NCI-H187 treated with DMSO at 0.1 percent for 48 hours (cell line): ENCODE results near the gene ATP2A2.
"Not testable (repeated sequence)": the region's sequence is repeated elsewhere in the genome, so short reads cannot be mapped to it uniquely, and the experiment has no call there.

Experiments
- DNase-seq: peaks from one replicate; lab custom pipeline; 2025; lab: John Stamatoyannopoulos, UW

The ATP2A2 gene

DNA sequence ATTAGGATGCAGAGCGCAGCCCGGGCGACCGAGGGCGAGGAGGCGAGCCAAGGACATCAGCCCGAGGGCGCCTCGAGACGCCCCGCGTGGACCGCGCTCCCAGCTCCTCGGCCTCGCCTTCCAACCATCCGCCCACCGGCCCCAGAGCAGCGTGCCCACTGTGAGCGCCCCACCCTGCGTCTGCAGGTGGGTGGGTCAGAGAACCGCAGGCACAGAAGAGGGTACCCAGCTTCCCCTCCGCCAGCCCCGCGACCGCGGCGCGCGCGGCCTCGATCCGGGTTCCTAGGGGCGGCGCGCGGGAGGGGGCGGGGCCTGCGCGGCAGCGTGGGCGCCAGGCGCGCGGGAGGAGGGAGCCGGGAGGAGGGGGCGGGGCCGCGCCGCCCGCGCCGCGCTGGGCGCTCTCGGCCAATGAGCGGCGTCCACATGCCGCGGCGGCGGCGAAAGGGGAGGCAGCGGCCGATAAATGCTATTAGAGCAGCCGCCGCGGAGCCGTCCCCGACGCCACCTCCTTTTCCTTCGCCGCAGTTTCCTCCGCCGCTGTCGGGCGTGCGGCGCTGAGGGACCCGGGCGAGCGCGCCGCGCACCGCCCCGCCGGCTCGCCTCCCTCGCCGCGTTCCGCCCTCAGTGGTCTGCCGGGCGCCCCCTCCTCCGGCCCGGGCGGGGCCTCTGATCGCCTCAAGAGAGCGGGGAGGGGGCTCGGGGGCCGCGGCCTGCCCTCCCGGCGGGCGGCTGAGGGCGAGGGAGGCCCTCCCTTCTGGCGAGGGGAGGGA lies at the start of gene ATP2A2:
ATP2A2 (plus strand) TSS at position 469 of the 770 bp plus-strand sequence. CDS start 543 bp downstream, outside the sequence.
- DNase-seq = peak; percentile 64

DNA sequence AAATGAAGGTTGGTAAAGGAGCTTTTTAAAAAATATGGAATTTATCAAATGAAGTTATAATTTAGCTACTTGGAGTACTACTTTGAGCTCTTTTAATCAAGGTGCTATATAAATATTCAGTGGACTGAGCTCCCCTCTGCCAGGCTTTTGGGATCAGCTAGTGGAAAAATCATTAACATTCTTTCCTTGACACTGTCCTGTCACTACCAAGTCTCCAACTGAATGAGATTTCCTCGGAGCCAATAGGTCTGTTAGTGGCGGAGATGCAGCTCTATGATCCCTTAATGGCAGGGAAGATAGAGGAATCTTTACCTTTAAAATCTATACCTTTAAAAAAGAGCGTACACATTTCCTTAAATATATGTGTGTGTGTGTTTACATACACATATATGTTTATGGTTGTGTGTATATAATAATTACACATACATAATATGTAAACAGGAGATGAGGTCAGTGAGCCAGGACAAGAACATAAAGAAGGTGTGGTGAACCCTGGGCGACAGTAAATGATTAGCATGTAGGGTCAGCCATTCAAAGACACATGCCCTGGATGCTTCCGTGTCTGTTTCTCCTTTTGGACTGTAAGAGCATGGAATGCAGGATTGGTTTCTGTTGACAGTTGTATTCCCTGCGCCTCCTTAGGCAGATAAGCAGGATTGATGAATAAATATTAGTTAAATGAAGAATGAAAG lies 47.7 kb upstream of the ATP2A2 start:
- DNase-seq = no peak

DNA sequence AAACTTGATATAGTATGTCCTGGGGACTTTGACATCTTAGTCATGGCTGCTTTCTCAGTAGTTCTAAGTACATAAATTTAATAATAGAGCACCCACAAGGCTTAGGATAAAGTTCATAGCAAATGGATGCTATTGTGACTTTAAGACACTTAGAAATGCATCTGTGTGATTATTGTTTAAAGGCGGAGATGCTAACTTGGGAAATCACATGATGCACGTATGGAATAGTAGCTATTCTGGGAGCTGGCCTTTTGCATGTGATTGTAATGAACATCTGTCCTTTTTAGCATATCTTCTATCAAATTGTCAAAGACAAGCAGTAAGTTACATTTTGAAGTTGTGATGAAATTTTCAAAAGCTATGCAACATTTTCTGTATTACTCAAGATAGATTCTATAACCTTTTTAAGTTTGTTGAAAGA lies 46.7 kb upstream of the ATP2A2 start:
- no peak for DNase-seq

DNA sequence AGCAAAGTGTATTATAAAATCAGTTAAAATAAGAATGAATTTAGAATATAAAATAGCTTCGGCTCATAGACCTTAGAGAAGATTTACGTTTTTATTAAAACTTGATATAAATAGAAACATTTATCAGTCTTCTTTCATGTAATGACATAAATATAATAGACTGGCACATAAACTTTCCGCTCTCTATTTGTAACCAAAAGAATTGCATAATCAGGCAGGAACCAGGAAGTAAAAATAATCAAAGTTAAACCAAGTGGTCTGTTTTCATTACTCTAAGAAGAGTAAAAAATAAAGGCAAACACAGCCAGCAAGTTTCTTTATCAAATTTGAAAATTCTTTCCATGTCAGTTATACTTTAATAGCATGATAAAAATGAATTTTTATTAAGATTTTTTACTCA lies 46.3 kb upstream of the ATP2A2 start:
- no peak for DNase-seq

DNA sequence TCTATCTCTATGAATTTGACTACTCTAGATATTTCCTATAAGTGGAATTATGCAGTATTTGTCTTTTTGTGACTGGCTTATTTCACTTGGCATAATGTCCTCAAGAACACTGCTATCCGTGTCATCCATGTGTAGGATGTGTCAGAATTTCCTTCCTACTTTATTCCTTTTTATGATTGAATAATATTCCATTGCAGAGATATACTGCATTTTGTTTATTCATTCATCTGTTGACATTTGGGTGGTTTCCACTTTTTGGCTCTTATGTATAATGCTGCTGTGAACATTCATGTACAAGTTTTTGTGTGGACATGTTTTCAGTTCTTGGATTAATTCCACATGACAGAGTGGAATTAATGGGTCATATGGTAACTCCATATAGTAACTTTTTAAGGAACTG lies 45.7 kb upstream of the ATP2A2 start:
- DNase-seq = no peak

DNA sequence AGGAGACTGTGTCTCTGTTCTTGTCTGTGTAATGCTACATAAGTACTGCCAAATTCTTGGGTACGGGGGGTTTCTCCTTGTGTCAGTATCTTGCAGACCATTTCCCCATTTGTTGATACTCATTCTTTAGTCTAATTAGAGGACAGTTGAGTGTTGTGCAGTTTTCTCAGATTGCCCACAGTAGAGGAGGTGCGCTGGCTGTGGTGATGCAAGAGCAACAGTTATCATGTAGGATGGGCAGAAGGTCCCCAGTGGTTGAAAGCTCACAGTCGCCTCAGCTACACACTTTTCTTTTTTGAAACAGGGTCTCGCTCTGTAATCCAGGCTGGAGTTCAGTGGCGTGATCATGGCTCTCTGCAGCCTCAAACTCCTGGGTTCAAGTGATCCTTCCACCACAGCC lies 37.8 kb upstream of the ATP2A2 start:
- no peak for DNase-seq

DNA sequence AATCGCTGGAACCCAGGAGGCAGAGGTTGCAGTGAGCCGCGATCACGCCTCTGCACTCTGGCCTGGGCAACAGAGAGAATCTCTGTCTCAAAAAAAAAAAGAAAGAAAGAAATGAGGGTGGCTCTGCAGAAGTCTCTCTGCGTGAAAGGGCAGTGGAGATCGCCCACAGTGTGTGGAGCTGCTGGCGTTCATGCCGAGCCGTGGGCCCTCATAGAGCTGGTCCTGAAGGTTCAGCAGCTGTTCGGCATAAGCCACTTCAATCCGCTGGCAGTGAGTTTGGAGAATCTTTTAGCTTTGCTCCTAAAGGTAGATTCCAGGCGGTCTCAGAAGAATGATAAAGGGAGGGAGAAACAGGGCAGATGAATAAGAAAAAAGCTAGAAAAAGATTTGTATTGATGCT lies 36.7 kb upstream of the ATP2A2 start:
- no peak for DNase-seq

DNA sequence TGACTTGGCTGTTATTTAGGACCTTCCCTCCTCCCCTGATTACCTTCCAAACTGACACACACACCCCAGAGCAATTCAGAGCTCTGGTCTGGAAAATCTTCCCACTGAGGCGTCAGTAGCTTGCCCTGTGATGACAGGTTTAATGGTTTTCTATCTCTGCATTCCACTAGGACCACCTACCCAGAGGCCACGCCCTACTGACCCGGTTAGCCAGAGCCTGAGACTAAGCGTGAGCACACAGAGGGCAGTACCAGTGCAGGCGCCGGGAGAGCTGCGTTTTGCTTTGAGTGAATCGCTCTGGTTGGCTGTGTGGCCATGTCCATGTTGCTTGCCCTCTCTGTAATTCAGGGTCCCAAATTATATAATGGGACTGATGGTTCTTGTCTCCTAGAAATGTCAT lies 36.2 kb upstream of the ATP2A2 start:
- DNase-seq = no peak

DNA sequence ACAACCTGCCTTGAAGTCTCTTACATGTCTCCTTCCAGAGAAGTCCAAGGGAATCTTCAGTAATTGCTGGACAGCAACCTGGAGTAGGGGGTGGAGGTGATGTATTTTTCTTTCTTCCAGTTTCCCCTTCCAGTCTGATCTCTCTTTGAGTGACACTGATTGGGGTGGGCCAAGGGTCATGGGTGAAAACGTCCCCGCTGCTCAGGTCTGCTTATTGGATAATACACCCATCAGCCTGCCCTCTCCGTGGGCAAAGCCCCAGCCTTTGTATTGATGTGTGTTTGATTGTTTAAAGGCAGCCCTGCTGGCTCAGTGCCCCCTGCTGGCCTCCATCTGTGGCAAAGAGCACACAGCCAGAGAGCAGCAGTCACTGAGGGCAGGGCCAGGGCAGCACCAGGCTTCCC lies 35.7 kb upstream of the ATP2A2 start:
- DNase-seq = no peak

DNA sequence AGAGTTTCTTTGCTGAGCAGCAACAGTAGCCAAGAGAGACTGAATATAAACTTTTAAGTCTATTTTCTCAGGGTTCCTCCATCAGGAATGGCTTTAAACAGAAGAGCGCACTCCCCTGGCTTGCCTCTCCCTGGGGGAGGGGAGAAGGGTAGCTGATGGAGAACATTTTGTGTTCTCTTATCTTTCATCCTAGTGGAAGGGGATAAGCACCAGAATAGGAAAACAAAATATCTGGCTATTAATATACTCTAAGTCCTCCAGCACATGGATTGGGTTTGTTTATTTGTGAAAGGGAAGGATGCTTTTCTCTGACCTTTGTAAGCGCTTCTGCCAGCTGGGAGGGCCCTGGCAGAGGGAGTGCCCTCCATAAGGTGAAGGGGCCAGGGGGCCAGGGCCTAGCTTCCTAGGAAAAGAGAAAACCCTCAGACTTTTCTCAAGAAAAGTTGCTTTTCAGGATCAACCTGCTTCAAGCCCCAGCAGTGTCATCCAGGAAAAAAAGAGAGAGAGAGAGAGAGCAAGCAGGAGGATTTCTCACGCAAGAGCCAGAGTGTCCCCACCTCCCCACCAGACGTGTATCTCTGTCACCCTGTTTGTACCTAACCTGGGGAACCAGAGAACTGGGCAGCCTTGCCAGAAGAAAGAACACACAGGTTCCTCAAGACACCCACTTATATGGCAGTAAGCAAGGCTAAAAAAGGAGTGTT lies 34.3 kb upstream of the ATP2A2 start:
- DNase-seq = no peak

DNA sequence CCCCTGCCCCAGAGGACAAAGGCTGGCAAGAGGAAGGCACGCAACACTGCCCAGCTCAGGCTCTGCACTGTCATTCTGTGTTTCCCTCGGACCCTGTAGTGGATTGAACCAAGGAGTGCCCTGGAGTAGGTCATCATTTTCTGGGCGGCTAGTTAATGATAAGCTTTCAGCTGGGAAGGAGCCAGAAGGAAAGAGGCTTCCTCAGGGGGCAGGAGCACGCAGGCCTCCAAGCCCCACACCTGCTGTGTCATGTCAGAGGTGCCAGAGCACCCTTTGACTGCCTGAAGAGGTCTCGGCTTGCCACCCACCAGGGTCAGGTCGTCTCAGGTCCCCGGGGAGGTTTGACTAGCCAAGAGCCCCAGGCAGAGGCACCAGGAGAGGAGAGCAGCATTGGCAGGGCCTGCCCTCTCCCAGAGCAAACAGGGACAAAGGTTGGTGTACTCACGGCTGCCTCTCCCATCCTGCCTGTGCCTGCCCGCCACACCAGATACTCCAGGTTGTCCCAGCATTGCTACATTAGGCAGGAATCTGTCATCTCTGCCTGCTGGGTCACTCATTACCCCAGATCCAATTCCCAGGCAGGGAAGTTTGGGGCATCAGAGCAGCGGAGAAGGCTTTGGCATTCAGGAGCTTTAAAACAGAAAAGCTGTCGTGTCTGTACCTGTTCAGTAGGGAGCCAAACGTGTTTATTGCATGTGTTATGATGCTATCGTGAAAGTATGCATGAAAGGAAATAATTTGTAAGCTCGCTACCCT lies 33.5 kb upstream of the ATP2A2 start:
- DNase-seq = no peak

DNA sequence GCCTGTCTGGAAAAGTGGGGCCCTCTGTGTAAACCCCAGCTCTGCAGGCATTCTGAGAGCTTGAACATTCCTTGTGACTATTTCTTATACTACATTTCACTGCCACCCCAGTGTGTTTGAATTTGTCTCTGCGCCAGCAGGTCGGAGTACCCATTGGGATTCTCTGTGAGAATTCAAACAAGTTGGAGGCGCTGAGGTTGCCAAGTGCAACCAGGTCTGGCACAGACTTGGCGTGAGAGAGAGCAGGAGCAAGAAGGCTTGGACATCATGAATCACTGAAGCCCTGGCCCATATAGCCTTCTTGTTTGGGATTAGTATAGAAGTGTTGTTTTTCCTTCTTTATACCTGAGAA lies 33.0 kb upstream of the ATP2A2 start:
- DNase-seq = no peak

DNA sequence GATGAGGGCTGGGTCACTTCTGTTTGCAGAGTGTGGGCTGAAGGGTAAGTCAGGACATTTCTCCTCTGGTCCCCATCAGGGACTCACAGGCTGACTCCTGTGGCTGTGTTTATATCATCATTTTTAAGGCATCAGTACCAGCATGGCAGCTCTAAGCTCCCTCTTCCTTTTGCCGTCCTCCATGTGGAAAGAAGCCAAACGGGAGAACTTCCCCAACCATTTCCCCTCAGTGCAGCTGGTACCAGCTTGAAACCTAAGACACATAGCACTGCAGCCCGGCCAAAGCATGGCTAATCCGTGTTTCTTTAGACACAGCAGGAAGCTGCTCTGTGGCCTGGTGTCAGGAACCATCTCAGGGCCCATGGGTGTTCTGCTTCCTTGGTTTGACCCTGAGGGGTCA lies 31.9 kb upstream of the ATP2A2 start:
- DNase-seq = no peak

DNA sequence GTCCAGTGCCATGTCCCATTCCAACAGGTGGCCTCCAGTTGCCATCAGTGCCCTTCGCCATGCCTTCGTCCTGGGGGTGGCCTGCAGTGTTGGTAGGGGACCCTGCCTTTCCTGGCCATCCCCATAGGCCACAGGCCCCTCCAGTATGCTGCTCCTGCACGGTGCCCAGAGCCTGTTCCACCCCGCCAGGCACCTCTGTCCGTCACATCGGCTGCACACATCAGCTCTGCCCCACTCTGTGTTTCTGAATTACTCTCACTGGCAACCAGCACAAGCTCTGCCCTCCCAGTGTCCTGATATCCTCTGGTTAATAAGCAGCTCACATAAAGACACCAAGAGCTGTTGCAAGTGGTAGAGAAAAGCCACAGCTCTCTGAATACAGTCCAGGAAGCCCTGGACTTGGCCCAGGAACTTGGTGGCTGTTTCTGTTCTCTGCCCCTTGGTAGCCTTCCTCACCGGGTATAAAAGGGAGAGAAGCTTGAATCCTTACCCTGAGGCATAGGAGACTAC lies 31.3 kb upstream of the ATP2A2 start:
- no peak for DNase-seq

DNA sequence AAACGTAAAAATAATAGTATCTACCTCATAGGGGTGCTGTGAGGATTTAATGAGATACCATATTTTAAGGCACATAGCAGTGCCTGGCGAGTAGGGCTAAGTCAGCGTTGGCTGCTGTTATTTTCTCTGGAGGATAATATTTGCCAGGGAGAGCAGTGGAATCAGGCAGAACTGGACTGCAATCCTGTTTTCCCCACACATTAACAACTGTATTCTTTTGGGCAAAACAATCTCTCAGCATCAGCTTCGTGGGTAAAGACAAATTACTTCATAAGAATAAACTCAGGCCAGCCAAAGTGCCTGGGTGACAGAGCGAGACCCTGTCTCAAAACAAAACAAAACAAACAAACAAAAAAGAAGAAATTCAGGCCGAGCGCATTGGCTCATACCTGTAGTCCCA lies 29.7 kb upstream of the ATP2A2 start:
- no peak for DNase-seq

DNA sequence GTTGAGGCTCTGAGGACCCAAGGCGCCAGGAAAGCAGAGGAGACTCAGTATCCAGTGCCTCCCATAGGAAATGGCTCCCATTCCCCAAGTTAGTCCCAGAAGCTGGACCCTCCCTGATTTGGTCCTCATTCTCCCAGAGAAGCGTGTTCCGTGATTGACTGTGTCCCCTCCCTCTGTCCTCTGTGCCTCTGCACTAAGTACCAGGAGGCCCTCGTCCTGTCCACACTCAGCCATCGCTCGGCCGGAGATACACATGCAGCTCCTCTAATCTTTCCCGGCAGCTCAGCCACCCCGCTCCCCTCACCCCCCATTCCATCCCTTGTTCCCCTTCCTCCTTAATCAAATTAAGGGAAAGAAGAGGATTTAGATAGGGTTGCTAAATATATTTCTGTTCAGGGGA lies 28.3 kb upstream of the ATP2A2 start:
- DNase-seq = no peak

DNA sequence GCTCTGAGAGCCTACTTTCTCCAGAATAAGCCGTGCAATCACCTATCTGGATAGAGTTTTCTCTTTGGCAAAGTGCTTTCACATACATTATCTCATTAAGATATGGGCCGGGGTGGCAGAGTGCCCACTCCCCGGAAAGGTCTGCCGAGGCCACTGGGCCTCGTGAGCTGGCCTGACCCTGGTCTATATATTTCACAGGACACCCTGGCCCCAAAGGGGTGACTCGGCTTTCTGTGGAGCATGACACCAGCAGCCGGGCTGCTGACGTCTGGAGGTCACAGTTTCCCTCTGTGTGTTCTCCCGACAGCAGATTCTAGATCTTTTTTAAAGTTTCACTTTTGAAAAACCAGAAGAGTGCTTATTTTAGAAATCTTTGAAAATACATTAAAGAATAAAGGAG lies 27.9 kb upstream of the ATP2A2 start:
- no peak for DNase-seq

DNA sequence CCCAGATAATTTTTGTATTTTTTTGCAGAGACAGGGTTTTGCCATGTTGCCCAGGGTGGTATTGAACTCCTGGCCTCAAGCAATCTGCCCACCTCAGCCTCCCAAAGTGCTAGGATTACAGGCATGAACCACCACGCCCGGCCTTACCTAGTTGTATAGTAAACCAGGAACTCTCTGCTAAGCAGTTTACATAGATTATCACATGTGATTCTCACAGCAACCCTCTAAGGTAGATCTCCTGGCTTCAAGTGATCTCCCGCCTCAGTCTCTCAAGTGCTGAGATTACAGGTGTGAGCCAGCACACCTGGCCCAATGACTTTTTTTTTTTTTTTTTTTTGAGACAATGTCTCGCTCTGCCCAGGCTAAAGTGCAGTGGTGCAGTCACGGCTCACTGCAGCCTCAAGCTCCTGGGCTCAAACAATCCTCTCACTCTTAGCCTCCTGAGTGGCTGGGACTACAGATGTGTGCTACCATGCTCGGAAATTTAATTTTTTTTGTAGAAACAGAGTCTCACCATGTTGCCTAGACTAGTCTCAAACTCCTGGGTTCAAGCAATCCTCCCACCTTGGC lies 26.0 kb upstream of the ATP2A2 start:
- DNase-seq = peak; percentile 92

DNA sequence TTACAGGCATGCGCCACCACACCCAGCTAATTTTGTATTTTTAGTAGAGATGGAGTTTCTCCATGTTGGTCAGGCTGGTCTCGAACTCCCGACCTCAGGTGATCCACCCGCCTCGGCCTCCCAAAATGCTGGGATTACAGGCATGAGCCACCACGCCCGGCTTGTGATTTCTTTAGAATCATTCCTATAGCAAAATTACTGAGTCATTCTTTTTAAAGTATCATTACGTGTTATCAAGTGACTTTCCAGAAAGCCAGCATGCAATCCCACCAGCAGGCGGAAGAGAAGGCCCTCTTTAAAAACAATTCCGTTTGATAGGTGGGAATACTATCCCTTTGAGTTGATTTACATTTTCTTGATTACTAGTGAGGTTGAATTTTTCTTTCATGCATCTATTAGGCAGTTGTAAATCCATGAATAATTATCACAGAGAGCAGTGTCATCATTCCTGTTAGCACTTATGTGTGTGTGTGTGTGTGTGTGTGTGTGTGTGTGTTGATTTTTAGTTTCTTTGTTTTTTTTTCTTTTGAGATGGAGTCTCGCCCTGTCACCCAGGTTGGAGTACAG lies 25.1 kb upstream of the ATP2A2 start:
- not testable (repeated sequence) for DNase-seq

DNA sequence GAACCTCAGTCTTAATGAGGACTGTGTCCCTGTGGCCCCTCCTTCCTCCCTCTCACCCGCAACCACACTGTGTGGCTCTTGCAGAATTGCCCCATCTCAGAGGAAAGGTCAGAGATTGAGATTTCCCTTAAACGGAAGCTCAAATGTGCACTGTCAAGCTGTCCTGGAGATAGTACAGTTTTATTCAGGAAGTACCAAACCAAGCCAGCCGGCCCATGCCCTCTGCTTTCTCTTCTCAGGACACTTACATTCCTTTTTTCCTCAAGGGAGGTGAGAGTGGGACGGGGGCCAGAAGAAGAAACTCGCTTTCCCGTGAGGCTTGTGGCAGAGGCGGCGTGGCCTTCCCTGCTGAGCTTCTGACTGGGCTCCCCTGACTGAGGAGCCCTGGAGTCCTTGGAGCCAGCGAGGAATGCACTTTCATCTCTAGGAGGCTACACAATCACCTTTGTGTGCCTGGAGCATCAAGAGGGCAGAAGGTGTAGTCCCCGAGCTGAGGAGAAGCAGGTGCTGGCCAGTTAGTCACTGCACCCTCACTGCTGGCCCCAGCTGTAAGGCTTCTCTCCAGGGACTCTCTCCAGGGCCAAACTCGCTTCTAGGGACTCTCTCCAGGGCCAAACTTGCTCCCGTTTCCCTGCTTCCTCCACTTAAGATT lies 24.1 kb upstream of the ATP2A2 start:
- no peak for DNase-seq

DNA sequence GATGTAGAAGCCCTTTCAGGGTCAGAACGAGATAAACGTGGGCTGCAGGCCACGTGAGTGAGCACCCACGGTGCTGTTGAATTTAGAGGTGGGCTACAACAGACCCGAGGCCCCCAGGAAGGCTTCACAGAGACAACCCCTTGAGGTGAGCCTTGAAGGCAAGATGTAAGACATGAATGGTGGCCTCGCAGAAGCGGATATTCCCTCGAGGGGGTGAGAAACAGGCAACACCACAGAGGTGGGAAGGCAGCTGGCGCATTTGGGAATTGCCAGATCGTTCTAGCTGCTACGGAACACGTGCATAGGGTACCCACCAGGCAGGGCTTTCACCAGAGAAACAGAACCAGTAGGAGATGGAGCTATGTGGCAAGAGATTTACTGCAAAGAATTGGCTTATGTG lies 22.6 kb upstream of the ATP2A2 start:
- DNase-seq = no peak
